Muscle of arm (tissue), 14 donors: ENCODE results near the gene RTN4RL1. TPM values are rescaled to one million over a fixed set of nuclear protein-coding genes. Genes with fewer than 3 reads are reported as not detected.

Experiments used
- DNase-seq: peaks from one replicate; pipeline ENCODE4 v3.0.0-alpha.2; 2013
- long read RNA-seq, 11 donors: transcript quantifications; one replicate each; lab custom pipeline, GENCODE V29; 2026
- polyA plus RNA-seq, 12 donors: library from polyadenylated mRNA; unstranded; fragments of 120-200 nt; gene quantifications; one replicate each; pipeline ENCODE4 v1.2.1, GENCODE V29; 2013; ENCODE audit not compliant: insufficient read length in 12 of 12

Gene RTN4RL1
- polyA plus RNA-seq, result 1 to 10 TPM in 9 of 12 donors, under 1 TPM in 1, not detected in 2; 0.62 to 2.2 (median 1.2) TPM
- long read RNA-seq, donor 1, result 0 reads
- long read RNA-seq, donor 2, result 0 reads
- long read RNA-seq, donor 3, result 0 reads
- long read RNA-seq, donor 4, result 0 reads
- long read RNA-seq, donor 5, result 0 reads
- long read RNA-seq, donor 6, result 0 reads
- long read RNA-seq, donor 7, result 0 reads
- long read RNA-seq, donor 8, partial matches to known transcripts, result 0 of 1 reads
- long read RNA-seq, donor 8, other reads (novel, unspliced or antisense), result 0 of 1 reads
- long read RNA-seq, donor 9, result 0 reads
- long read RNA-seq, donor 10, result 0 reads
- long read RNA-seq, donor 11, result 0 reads

- DNase-seq, result no peak
Observed at GRCh38 chr17:2025220-2025621, at the start of gene RTN4RL1. TSS of gene RTN4RL1 (minus strand) at chr17:2025334. CDS start at chr17:2024865, 469 bp downstream.

- DNase-seq, result no peak
Observed at GRCh38 chr17:2074919-2075318, 49.8 kb upstream of the RTN4RL1 start.

GRCh38 chr17:2071455-2072281 lies 46.5 kb upstream of the RTN4RL1 start:
- no peak for DNase-seq

- DNase-seq, result no peak
Observed at GRCh38 chr17:2071024-2071385, 45.9 kb upstream of the RTN4RL1 start.

- DNase-seq, result no peak
Observed at GRCh38 chr17:2070241-2071023, 45.3 kb upstream of the RTN4RL1 start.

GRCh38 chr17:2068519-2069051 lies 43.5 kb upstream of the RTN4RL1 start:
- no peak for DNase-seq

GRCh38 chr17:2068031-2068518 lies 42.9 kb upstream of the RTN4RL1 start:
- DNase-seq, result no peak

GRCh38 chr17:2067608-2068024 lies 42.5 kb upstream of the RTN4RL1 start:
- no peak for DNase-seq

- no peak for DNase-seq
Observed at GRCh38 chr17:2067048-2067561, 42.0 kb upstream of the RTN4RL1 start.

GRCh38 chr17:2065949-2066400 lies 40.8 kb upstream of the RTN4RL1 start:
- DNase-seq, result no peak

GRCh38 chr17:2064980-2065785 lies 40.0 kb upstream of the RTN4RL1 start:
- no peak for DNase-seq

GRCh38 chr17:2064520-2064971 lies 39.4 kb upstream of the RTN4RL1 start:
- no peak for DNase-seq

- DNase-seq, result no peak
Observed at GRCh38 chr17:2064147-2064489, 39.0 kb upstream of the RTN4RL1 start.

GRCh38 chr17:2063261-2064146 lies 38.4 kb upstream of the RTN4RL1 start:
- DNase-seq, result no peak

GRCh38 chr17:2062571-2063183 lies 37.5 kb upstream of the RTN4RL1 start:
- DNase-seq, result no peak

- DNase-seq, result no peak
Observed at GRCh38 chr17:2061441-2061958, 36.4 kb upstream of the RTN4RL1 start.

GRCh38 chr17:2060681-2061440 lies 35.7 kb upstream of the RTN4RL1 start:
- DNase-seq, result peak; percentile 42

- DNase-seq, result no peak
Observed at GRCh38 chr17:2060385-2060658, 35.2 kb upstream of the RTN4RL1 start.
